ENCODE data around the gene VIM.
"Not testable (repeated sequence)": the region's sequence is repeated elsewhere in the genome, so short reads cannot be mapped to it uniquely, and the experiment has no call there.

The VIM gene

DNA sequence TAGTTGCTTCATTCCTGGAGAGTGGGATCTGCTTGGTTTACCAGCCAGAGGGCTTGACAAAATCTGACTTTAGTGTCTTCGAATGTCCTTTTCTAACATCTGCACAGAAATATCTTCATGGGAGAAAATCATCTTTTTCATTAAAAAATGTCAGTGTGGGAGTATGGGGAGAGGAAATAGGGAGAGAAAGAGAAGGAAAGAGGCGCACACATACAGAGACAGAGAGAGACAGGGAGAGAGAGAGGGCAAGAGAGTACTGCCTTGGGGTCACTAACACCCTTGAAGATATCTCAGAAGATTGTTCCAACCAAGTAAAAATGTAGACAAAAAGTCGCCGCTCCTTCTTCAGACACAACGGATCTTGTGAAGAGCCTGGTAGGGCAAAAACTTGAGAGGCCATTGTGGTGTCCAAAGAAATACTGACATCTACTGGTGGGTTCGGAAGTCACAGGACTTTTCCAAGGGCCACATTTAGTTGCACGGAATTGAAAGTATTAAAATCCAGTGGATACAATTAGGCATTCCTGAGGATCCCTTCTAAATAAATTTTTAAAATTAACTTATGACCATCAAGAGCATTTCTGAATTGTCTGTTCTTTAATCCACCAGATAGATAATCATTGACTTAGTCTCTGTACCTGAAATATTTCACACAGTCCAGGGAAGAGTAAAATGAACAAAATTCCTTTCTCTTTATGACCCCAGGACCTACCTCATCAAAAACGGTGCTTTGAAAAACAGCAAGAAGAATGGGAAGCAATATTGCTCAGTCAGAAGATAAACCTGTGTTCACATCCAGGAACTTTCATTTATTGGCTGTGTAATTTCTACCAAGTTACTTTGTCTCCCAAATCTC, 29.7 kb downstream of the VIM start:
- peak; percentile 62 for DNase-seq

DNA sequence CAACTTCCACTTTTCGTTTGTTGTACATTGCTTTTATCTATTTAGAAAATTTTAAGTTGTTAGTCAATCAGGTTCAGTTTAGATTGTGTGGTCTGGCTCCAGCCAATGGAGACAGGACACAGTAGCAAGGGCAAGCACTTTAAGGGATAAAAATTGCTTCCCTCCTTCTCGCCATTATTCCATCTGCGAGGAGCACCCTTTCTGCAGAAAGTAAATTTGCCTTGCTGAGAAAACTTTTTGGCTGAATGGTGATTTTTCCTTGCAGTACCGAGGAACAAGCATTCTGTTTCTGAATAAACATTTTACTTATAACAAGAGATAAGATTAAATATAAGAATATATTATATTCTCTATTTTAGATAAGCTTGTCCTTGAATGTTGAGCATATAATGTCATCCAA, 34.5 kb downstream of the VIM start:
- no peak for DNase-seq

GRCh38 chr10:17263580-17263979, 35.5 kb downstream of the VIM start:
- DNase-seq = no peak

GRCh38 chr10:17265468-17265867, 37.4 kb downstream of the VIM start:
- DNase-seq = no peak

- DNase-seq = not testable (repeated sequence)
Measured at GRCh38 chr10:17266549-17266948, 38.5 kb downstream of the VIM start.

- no peak for DNase-seq
Measured at GRCh38 chr10:17272648-17273047, 44.6 kb downstream of the VIM start.

DNA sequence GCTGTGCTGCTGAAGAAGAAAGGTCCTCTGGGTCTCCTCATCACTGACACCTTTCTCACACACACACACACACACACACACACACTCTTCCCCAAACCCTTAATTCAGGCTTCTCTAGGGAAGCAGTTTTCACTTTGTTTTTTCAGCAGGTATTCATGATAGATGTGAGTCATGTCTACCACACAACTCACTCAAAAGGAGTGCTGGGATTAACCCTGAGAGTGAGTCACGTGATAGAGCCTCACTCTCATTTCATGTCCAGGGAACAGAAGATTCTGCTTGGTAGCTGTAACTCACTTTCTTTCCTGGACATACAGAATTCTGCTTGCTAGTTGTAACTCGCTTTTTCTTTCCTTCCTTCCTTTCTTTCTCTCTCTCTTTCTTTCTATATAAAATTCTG, 45.4 kb downstream of the VIM start:
- no peak for DNase-seq

DNA sequence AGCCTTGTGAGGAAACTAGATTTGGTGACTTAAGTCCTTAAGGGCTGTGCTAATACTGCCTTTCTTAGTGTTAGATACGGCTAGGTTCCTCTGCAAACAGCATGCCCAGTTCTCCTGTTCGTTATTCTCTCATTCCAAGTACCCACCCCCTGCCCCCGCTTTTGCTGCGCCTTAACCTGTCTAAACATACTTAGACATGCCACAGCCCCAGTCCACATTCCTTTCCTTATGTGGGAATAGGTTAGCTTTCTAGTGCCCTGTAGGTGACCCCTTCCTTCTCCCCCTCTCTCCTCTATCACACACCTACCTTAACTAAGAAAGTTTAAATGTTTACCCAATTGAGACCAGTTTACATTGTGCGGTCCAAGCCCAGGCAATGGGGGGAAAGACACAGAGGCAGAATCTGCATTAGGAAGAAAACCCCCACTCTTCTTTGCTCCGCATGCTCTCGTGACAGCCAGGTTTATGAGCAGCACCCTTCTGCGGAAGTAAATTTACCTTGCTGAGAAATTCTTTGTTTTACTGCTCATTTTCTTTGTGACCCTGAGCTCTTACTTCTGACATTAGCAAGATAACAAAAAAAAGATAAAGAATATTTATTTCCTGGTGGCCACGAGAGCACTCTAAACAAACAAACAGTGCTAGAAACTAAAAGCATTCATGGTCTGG, 48.8 kb downstream of the VIM start:
- DNase-seq = no peak

DNA sequence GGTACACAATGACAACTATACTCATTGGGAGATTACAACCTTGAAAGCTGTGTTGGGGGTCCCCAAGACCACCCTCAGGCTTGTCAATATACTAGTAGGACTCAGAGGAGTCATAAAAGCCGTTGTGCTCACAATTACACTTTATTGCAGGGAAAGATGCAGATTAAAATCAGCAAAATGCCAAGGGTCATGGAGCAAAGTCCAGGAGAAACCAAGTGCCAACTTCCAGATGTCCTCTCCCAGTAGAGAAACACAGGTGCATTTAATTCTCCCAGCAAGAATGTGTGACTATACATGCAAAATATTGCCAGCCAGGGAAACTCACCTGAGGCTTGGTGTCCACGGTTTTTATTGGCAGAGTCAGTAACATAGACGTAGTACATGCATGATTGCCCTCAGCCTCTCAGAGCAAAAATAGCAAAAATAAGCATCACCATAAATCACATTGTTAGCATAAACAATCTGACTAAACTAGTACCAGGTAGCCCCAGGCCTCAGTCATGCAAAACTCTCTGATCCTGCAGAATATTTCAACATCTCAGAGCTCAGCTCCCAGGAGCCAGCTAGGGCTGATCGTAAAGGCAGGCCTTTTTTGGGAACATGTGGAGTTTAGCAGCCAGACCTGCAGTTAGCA, 50.7 kb downstream of the VIM start:
- DNase-seq = no peak

- DNase-seq = no peak
Measured at GRCh38 chr10:17282311-17282710, 54.3 kb downstream of the VIM start.

- DNase-seq = no peak
Measured at GRCh38 chr10:17286562-17287550, 58.8 kb downstream of the VIM start.

All from central memory CD4-positive, alpha-beta T cell (primary cell).